Ascending aorta (tissue), 2 donors: ENCODE results near the gene DDX10. TPM values are rescaled to one million over a fixed set of nuclear protein-coding genes. Genes with fewer than 3 reads are reported as not detected.
A peak's percentile ranks its signal among the peaks of the same experiment; 100 is the strongest.

Experiments
- DNase-seq, 2 donors: peaks; one replicate each; pipeline ENCODE4 v3.0.0-alpha.2; 2019; ENCODE audit warnings: low spot score in 2 of 2
- H3K27ac ChIP-seq, 2 donors: fragments of 200-600 bp; sonication (generic); one replicate each; pipeline ENCODE4 v1.5.1; 2016 to 2017; ENCODE audit warnings: mild to moderate bottlenecking in 1 of 2
- H3K27me3 ChIP-seq: fragments of 200-600 bp; sonication (generic); one replicate; pipeline ENCODE4 v1.5.1; 2017
- H3K36me3 ChIP-seq, 2 donors: fragments of 200-600 bp; sonication (generic); one replicate each; pipeline ENCODE4 v1.5.1; 2016
- H3K4me1 ChIP-seq, 2 donors: fragments of 200-600 bp; sonication (generic); one replicate each; pipeline ENCODE4 v1.5.1; 2016 to 2017; ENCODE audit warnings: mild to moderate bottlenecking in 1 of 2
- H3K4me3 ChIP-seq, 2 donors: fragments of 200-600 bp; sonication (generic); one replicate each; pipeline ENCODE4 v1.5.1; 2016 to 2017; ENCODE audit warnings: mild to moderate bottlenecking in 1 of 2
- H3K9me3 ChIP-seq, 2 donors: fragments of 200-600 bp; sonication (generic); one replicate each; pipeline ENCODE4 v1.5.1; 2016
- CTCF ChIP-seq, 3 experiments: fragments of 200-600 bp in 2 of 3; fragments of 450-650 bp in 1 of 3; sonication (generic) in 2 of 3; IDR thresholded peaks; one replicate each; pipeline ENCODE4 v1.5.1; 2016 to 2019; ENCODE audit warnings: antibody characterized with exemption in 3 of 3, mild to moderate bottlenecking in 1 of 3, moderate library complexity in 1 of 3
- intact Hi-C: fragments of 100-400 bp; cut with DNase I; formaldehyde crosslinking; loops from one replicate; pipeline ENCODE4 v1.15.1; 2023
- total RNA-seq: library from RNA; depleted of rRNA; stranded (reverse); fragments of >200 nt; gene quantifications from one replicate; pipeline ENCODE4 v1.1.0, GENCODE V29; 2016

Gene DDX10
- total RNA-seq, 1 donor from 2014 or later: 21.9 TPM

- Histone ChIP-seq H3K4me1 (peaks cover 0 to 8% of the 10 kb centered on the region in 2 donors), H3K27ac (no peak overlapping the region), H3K4me3 (no peak overlapping the region), H3K36me3 (no peaks in the 10 kb centered on the region), H3K9me3 (no peaks in the 10 kb centered on the region), H3K27me3 (no peaks in the 10 kb centered on the region)
- no peak for TF ChIP-seq CTCF (IDR thresholded peaks at IDR 0.05)
- no peak for DNase-seq
- intact Hi-C loops: no loop called here
Observed at GRCh38 chr11:108852701-108853100, 187.8 kb downstream of the DDX10 start.

DNA sequence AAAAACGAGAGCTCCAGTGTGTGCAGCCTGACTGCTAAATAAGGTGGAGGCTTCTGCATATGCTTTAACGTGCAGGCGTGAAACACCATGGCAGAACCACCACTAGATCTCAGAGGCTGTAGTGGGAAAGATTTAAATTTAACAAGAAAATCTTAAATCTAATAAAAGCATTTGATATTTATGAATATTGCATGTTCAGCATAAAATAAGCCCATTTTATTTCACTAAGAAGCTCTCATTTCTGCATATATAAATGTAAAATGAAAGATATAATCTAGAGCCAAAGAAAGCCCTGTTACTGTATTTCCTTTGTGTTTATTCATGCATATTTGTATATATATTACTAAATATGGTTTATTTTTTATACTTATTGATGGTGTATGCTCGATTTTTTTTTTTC lies 188.3 kb downstream of the DDX10 start:
- no peaks in the 10 kb centered on the region for H3K27me3 ChIP-seq
- peaks cover 0 to 8% of the 10 kb centered on the region in 2 donors for H3K4me1 ChIP-seq
- no peaks in the 10 kb centered on the region for H3K36me3 ChIP-seq
- no peaks in the 10 kb centered on the region for H3K9me3 ChIP-seq
- intact Hi-C loops: no loop called here
- no peak for DNase-seq
- TF ChIP-seq CTCF (IDR thresholded peaks at IDR 0.05): no peak
- no peak overlapping the region for H3K27ac ChIP-seq
- H3K4me3 ChIP-seq: no peak overlapping the region

DNA sequence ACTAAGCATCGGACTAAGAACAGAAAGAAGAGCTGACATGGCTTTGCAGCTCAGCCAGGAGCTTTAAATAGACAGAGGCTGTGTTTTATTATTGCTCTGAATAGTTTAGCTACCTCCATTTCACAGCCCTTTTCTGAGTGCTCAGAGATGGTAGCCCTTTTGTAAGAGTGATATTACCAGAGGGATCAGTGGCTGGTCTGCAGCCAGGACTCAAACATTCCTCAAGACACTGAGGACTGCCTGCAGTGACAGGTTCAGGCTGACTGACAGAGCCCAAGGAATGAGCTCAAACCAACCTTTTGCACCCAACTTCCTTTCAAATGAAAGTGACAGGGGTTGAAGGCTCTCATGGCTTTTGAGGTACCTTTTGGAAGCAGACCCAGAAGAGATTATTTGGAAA lies 189.0 kb downstream of the DDX10 start:
- peak overlapping the region; percentile 65 to 75 for H3K27ac ChIP-seq
- no peaks in the 10 kb centered on the region for H3K9me3 ChIP-seq
- H3K4me3 ChIP-seq: peak overlapping the region; percentile 48 to 51
- H3K27me3 ChIP-seq: no peaks in the 10 kb centered on the region
- intact Hi-C loops: no loop called here
- TF ChIP-seq CTCF (IDR thresholded peaks at IDR 0.05): no peak
- no peaks in the 10 kb centered on the region for H3K36me3 ChIP-seq
- no peak for DNase-seq
- H3K4me1 ChIP-seq: peaks cover 0 to 8% of the 10 kb centered on the region in 2 donors

GRCh38 chr11:108854346-108854745 lies 189.5 kb downstream of the DDX10 start:
- H3K4me3 ChIP-seq: peak overlapping the region; percentile 48 to 51
- intact Hi-C loops: no loop called here
- no peaks in the 10 kb centered on the region for H3K36me3 ChIP-seq
- H3K27me3 ChIP-seq: no peaks in the 10 kb centered on the region
- peaks cover 0 to 8% of the 10 kb centered on the region in 2 donors for H3K4me1 ChIP-seq
- peak overlapping the region; percentile 65 to 75 for H3K27ac ChIP-seq
- no peak for DNase-seq
- TF ChIP-seq CTCF (IDR thresholded peaks at IDR 0.05): no peak
- H3K9me3 ChIP-seq: no peaks in the 10 kb centered on the region

- no peak for DNase-seq
- no peak for TF ChIP-seq CTCF (IDR thresholded peaks at IDR 0.05)
- Histone ChIP-seq H3K27me3 (no peaks in the 10 kb centered on the region), H3K4me1 (peaks cover 0 to 8% of the 10 kb centered on the region in 2 donors), H3K36me3 (no peaks in the 10 kb centered on the region), H3K4me3 (no peak overlapping the region), H3K9me3 (no peaks in the 10 kb centered on the region), H3K27ac (peak overlapping the region; percentile 53 to 56)
- intact Hi-C loops: no loop called here
Observed at GRCh38 chr11:108857382-108857781, 192.5 kb downstream of the DDX10 start.

GRCh38 chr11:108858622-108859021 lies 193.8 kb downstream of the DDX10 start:
- no peaks in the 10 kb centered on the region for H3K27me3 ChIP-seq
- H3K27ac ChIP-seq: no peak overlapping the region
- H3K4me1 ChIP-seq: peaks cover 0 to 4% of the 10 kb centered on the region in 2 donors
- H3K9me3 ChIP-seq: no peaks in the 10 kb centered on the region
- no peak for DNase-seq
- H3K36me3 ChIP-seq: no peaks in the 10 kb centered on the region
- H3K4me3 ChIP-seq: no peak overlapping the region
- intact Hi-C loops: no loop called here
- TF ChIP-seq CTCF (IDR thresholded peaks at IDR 0.05): no peak
